DMS114 treated with DMSO at 0.1 percent for 48 hours (cell line): ENCODE measurements around the gene ZNF396.

Source experiments
- DNase-seq: peaks from one replicate; lab custom pipeline; 2025; ENCODE audit not compliant: unreplicated experiment; lab: John Stamatoyannopoulos, UW

Gene ZNF396

GRCh38 chr18:35386600-35387100 is 9.5 kb upstream of the ZNF396 start:
- peak; percentile 6 for DNase-seq

- DNase-seq, result no peak
Observed at GRCh38 chr18:35383136-35383535, 6.0 kb upstream of the ZNF396 start.

DNA sequence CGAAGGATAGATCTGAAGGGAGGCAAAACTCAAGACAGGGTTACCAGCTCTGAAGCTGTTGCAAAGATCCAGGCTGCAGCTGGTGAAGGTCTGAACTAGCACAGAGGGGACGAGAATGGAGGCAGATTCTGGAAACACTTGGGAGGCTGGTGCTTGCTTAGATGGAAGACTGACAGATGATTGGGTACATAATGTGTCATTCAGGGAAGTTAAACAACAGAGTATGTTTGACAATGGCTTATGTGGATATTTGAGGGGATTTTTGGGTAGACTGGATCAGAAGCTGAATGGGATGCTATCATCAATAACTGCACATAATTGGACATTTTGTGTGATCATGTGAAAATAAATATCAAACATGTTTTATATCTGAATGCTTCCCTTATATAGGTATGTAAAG is 2.3 kb upstream of the ZNF396 start:
- no peak for DNase-seq

GRCh38 chr18:35378574-35378896 is 1.4 kb upstream of the ZNF396 start:
- no peak for DNase-seq

DNA sequence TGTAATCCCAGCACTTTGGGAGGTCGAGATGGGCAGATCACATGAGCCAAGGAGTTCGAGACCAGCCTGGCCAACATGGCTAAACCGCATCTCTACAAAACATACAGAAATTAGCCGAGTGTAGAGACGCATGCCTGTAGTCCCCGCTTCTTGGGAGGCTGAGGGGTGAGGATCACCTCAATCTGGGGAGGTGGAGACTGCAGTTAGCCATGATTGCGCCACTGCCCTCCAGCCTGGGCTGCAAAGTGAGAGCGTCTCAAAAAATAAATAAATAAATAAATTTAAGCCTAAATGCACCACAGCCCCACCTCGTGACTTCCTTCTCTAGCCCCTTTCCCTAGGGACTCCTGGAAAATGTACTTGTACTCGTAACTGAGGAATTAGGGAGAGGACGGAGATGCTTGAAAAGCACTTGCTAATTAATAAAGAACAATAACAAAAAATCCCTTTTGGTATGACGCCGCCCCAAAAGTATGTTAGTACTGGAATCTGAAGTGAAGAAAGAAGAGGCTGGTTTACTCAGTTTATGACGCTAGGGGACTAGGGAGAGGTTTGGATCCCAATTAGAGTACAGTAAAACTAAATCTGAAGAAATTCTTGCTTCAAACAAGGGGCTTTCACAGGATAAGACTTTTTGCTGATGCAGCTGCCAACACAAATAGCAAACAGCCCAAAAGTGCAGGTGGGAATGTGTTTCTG is 887 bp upstream of the ZNF396 start:
- no peak for DNase-seq

- DNase-seq, result peak; percentile 4
Observed at GRCh38 chr18:35376393-35376741, 770 bp downstream of the ZNF396 start.

DNA sequence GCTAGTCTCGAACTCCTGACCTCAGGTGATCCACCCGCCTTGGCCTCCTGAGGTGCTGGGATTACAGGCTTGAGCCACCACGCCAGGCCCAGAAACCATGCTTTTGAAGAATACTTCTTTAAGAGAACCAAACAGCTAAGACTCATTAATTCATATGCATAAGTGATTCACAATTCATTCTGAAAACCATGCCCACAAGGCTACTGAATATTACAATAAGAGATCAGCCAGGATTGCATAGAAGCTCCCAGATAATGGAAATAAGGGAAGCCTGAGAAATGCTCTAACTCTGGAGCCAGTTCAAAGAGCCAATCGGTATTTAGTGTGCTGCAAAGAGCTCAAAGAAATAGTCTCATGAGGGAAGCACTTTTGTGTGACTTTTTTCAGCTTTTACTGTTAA is 2.4 kb downstream of the ZNF396 start:
- no peak for DNase-seq

- no peak for DNase-seq
Observed at GRCh38 chr18:35371412-35372195, 5.5 kb downstream of the ZNF396 start.

DNA sequence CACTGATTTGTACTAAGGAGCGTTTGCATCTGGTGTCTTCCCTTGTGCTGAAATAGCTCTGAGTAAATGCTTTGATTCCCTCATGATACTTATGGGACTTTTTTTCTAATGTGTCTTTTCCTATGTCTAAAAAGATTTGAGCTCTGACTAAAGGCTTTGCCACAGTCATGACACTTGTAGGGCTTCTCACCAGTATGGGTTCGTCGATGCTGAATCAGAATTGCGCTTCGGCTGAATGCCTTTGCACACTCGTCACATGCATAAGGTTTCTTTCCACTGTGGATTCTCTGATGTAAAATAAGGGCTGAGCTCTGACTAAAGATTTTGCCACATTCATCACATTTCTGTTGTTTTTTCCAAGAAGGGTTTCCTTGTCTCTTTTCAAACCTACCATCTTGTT is 8.0 kb downstream of the ZNF396 start:
- no peak for DNase-seq

- DNase-seq, result no peak
Observed at GRCh38 chr18:35368595-35368994, 8.5 kb downstream of the ZNF396 start.

- no peak for DNase-seq
Observed at GRCh38 chr18:35362531-35362930, 14.6 kb downstream of the ZNF396 start.

DNA sequence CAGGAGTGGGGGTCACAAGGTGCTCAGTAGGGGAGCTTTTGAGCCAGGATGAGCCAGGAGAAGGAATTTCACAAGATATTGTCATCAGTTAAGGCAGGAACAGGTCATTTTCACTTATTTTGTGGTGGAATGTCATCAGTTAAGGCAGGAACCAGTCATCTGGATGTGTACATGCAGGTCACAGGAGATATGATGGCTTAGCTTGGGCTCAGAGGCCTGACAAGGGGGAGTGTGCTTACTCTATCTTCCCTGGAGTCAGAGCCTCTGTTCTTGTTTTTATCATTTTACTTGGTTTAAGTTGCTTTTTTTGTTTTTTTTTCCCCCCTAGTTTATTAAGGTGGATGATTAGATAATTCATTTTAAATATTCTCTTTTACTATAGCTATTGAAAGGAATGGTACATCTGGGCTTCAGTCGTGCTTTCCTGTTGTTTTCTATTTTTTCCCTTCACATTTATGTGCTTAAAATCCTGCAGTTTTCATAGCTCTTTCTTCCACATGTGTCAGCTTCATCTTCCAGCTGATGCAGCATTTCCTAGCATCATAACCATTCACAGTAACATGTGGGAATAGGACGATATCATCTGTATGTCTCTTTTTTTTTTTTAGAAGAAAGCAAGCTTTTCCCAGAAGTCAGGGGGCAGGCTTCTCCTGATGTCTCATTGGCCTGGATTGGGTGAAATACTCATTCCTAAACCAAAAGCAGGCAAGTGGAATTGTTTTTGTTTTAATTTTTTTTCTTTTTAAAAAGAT is 15.4 kb downstream of the ZNF396 start:
- DNase-seq, result no peak

DNA sequence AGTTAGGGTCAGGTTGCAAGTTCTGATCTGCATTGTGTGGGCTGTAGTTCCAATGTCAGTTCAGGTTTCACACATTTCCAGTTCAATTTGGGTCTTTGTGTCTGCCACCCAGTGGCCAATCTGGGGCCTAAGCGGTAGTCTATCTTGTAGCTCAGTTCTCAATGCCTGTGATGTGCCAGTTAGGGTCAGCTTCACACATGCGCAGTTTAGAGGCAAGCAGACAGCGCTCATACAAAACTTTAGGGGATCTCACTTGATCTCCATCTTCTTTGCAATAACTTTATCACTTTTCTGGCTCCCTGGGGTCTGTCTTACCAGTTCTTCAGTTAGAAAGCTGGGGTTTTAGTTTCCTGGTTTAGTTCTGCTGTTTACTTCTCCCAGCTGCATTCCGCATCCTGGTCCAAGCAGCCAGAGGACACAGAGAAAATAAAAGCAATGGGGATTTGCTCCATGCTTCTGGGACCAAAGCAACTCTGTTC is 22.0 kb downstream of the ZNF396 start:
- peak; percentile 20 for DNase-seq

GRCh38 chr18:35352778-35353177 is 24.4 kb downstream of the ZNF396 start:
- no peak for DNase-seq

DNA sequence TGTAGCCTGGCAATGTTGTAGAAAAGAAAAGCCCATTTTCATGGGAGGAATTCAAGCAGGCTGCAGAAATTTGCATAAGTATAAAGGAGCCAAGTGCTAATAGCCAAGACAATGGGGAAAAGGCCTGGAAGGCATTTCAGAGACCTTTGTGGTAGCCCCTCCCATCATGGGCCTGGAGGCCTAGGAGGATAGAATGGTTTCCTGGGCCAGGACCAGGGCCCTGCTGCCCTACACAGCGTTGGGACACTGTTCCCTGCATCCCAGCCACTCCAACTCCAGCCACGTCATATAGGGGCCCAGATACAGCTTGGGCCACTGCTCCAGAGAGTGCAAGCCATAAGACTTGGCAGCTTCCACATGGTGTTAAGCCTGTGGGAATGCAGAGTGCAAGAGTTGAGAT is 24.9 kb downstream of the ZNF396 start:
- no peak for DNase-seq

DNA sequence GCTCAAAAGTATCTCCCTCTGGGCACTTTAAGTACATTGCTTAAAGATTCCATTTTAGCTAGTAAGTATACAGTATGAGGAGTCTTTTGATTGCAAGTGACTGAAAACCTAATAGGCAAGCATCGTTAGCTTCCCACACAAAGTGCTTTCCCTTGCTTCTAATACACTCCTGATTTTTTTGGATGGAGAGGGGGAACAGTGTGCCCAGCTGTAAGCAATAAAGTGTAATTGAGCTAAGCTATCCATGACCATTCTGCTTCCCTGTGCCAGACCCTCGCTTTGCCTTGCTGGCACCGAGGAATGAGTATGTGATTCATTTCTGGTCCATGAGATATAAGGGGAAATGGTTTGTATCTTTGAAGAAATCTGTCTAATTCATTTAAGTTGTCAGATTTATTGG is 29.1 kb downstream of the ZNF396 start:
- no peak for DNase-seq

DNA sequence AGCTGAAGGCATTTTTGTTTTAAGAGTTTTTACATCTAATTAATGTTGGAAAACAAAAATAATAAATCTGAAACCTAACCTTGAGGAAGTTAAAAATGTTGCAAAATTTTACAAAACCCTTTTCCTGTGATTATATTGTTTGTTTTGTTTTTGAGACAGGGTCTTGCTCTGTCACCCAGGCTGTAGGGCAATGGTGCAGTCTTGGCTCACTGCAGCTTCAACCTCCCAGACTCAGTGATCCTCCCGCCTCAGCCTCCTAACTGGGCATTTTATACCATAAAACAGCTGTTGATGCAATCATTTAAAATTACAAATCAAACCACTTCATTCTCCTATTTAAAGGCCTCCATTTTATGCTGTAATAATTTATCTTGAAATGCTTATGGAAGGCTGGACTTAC is 31.2 kb downstream of the ZNF396 start:
- DNase-seq, result no peak

GRCh38 chr18:35345460-35345921 is 31.6 kb downstream of the ZNF396 start:
- DNase-seq, result no peak

DNA sequence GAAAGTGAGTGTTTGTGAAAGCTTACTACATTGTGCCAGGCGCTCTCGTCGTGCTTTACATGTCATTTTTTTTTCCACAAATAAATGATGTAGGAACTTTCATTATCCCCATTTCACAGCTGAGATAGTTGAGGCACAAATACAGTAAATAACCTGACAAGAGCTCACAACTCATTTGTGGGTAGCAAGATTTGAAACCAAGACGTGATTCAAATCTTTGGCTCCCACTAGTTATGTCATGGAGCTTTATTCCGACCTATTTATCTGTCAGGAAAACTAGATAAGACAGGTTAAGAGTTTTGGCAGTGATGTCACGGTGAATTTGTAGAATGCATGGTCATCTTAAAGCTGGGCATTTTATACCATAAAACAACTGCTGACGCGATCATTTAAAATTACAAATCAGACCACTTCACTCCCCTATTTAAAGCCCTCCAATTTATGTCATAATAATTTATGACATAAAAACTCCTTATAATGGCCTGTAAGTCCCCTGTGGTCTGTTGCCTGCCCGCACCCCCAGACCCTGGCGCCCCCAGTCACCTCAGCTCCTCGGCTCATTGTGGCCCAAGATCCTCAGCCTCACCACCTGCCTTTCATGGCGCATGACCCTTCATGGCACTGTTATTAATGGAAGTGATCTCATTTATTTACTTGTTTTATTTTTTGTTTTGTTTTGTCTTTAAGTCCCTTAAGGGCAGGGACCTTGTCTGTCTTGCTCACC is 32.2 kb downstream of the ZNF396 start:
- DNase-seq, result no peak

DNA sequence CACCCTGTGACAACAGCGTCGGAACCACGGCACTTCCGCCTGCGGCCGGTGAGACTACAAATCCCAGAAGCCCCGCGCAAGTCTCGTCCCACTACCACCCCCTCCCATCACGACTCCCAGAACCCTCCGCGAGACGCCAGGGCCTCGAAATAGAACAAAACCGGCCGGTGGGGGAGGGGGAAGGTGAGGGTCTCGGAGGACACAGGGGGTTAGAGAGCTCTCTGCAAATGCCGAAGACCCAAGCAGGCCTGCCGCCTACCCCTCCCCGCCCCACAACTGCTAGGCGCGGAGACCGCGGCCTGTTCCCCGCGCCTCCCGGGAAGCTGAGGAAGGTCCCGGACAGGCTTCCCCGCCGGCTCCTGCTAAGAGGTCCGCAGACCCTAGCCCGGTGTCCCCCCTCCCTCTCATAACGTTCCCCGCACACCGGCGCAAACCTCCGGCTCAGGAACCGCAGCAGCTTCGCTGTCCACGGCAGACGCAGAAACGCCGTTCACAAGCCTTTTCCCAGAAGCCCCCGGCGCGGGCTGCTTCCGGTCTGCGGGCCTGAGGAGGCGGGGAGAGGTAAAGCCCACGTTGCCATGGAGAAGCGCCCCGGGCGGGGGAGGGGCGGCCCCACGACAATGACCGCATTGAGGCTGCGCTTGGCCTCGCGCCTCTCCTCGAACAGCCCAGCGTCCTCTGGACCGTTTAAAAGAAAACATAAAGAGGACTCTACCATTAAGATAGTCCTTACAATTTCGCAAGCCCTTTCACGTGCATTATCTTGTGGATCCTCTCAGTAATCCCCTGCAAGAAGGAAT is 33.0 kb downstream of the ZNF396 start, which contains the start of gene ZNF24:
ZNF24 (minus strand) TSS at position 485 of the 800 bp plus-strand sequence. CDS start 3,770 bp downstream, outside the sequence.
- peak; percentile 82 for DNase-seq
